ENCODE measurements around the gene CT45A8.
"Not testable (repeated sequence)": the region's sequence is repeated elsewhere in the genome, so short reads cannot be mapped to it uniquely, and the experiment has no call there.

- TF ChIP-seq CTCF (conservative IDR thresholded peaks at IDR 0.05); EZH2 (IDR thresholded peaks at IDR 0.05; ENCODE audit: low read depth): not testable (repeated sequence)
Measured at GRCh38 chrX:135837180-135837579, 17.2 kb downstream of the CT45A8 start, which contains the start of gene CT45A7.

All from PC-9 (cell line).